Panc1 (cell line): ENCODE measurements around the gene ADTRP. TPM values are rescaled to one million over a fixed set of nuclear protein-coding genes. Genes with fewer than 3 reads are reported as not detected.

Source experiments
- ATAC-seq: fragments of 200-7000 bp; cut with Tn5 transposase; 2 replicates; pipeline ENCODE4 v1.9.1; 2020; ENCODE audit warnings: mild to moderate bottlenecking, moderate library complexity
- BruUV-seq: library from RNA; stranded (reverse); fragments of 400-500 nt; replicated peaks from 2 replicates; lab custom pipeline; 2021; lab: Mats Ljungman, UMichigan
- CTCF ChIA-PET: fragments of 300-600 bp; sonication (Branson Sonifier 250); formaldehyde crosslinking; loops from one replicate; lab custom pipeline; 2022; ENCODE audit warnings: antibody characterized with exemption; lab: Charles Lee
- POLR2A ChIA-PET: fragments of 300-600 bp; sonication (Branson Sonifier 250); formaldehyde crosslinking; loops from one replicate; lab custom pipeline; 2022; ENCODE audit warnings: antibody characterized with exemption; lab: Charles Lee
- DNase-seq: peaks from one replicate; pipeline ENCODE4 v3.0.0-alpha.2; 2010; ENCODE audit warnings: low read depth, low spot score
- H3K27ac ChIP-seq: 2 replicates; pipeline ENCODE4 v1.5.1; 2011; ENCODE audit warnings: mild to moderate bottlenecking, low read length, inconsistent platforms
- H3K27me3 ChIP-seq: fragments of 200-500 bp; sonication (Bioruptor generic); 2 replicates; pipeline ENCODE4 v1.6.0; 2014; ENCODE audit warnings: low read length, inconsistent platforms; ENCODE audit not compliant: control insufficient read depth, insufficient read depth
- H3K36me3 ChIP-seq: fragments of 200-500 bp; sonication (Bioruptor generic); 2 replicates; pipeline ENCODE4 v1.5.1; 2014; ENCODE audit warnings: inconsistent platforms, mild to moderate bottlenecking, low read length, moderate library complexity; ENCODE audit not compliant: control insufficient read depth, insufficient read depth
- H3K4me1 ChIP-seq: 2 replicates; pipeline ENCODE4 v1.5.1; 2011; ENCODE audit warnings: inconsistent platforms, mild to moderate bottlenecking, low read length, moderate library complexity; ENCODE audit not compliant: control insufficient read depth, insufficient read depth
- H3K4me3 ChIP-seq, 2 experiments: 2 replicates each; pipeline ENCODE4 v1.5.1; 2011 to 2012; ENCODE audit warnings: low read depth in 2 of 2, low read length in 2 of 2, mild to moderate bottlenecking in 2 of 2, inconsistent platforms in 1 of 2, moderate library complexity in 1 of 2
- H3K9me3 ChIP-seq: fragments of 200-500 bp; sonication (Bioruptor generic); 2 replicates; pipeline ENCODE4 v1.5.1; 2014; ENCODE audit warnings: low read depth, mild to moderate bottlenecking, inconsistent platforms, low read length, moderate library complexity; ENCODE audit not compliant: control insufficient read depth, insufficient read depth
- POLR2AphosphoS5 ChIP-seq: IDR thresholded peaks from 2 replicates; pipeline ENCODE4 v1.6.1; 2012; ENCODE audit warnings: mild to moderate bottlenecking, low read depth, low read length, moderate library complexity
- SIN3A ChIP-seq: IDR thresholded peaks from 2 replicates; pipeline ENCODE4 v1.6.1; 2012; ENCODE audit warnings: low read depth, mild to moderate bottlenecking, low read length, moderate library complexity, borderline replicate concordance; ENCODE audit not compliant: insufficient read depth
- TCF7L2 ChIP-seq: IDR thresholded peaks from 2 replicates; pipeline ENCODE4 v1.6.1; 2011; ENCODE audit warnings: mild to moderate bottlenecking, low read depth, low read length, inconsistent platforms
- in situ Hi-C: cut with HindIII; loops from 2 replicates; pipeline ENCODE4 v1.10.0; 2016; ENCODE audit warnings: low sequenced_read_pairs, low pct_unique_long_range_greater_than_20kb
- intact Hi-C: fragments of 100-400 bp; cut with micrococcal nuclease; formaldehyde crosslinking; loops from one replicate; pipeline ENCODE4 v1.10.0; 2022; ENCODE audit not compliant: unreplicated experiment
- total RNA-seq: library from RNA; stranded (reverse); gene quantifications from one replicate; pipeline ENCODE4 v1.2.1, GENCODE V29; 2021; ENCODE audit not compliant: unreplicated experiment
- TF ChIP-seq, protein P1 (sequence below), 2 experiments: IDR thresholded peaks; 2 replicates each; pipeline ENCODE4 v1.6.1; 2011 to 2012; ENCODE audit warnings: low read depth in 2 of 2, control low read depth in 1 of 2, low read length in 1 of 2, mild to moderate bottlenecking in 1 of 2, moderate library complexity in 1 of 2; ENCODE audit not compliant: insufficient read depth in 1 of 2
- TF ChIP-seq, protein P2 (sequence below): fragments of 450-650 bp; IDR thresholded peaks from 2 replicates; pipeline ENCODE4 v1.5.1; 2017; ENCODE audit warnings: mild to moderate bottlenecking

Gene ADTRP
- total RNA-seq, 1 experiment from 2014 or later, result not detected

GRCh38 chr6:11672669-11673068 lies 105.9 kb downstream of the ADTRP start:
- ChIA-PET CTCF (no interaction called here), POLR2A (no interaction called here)

DNA sequence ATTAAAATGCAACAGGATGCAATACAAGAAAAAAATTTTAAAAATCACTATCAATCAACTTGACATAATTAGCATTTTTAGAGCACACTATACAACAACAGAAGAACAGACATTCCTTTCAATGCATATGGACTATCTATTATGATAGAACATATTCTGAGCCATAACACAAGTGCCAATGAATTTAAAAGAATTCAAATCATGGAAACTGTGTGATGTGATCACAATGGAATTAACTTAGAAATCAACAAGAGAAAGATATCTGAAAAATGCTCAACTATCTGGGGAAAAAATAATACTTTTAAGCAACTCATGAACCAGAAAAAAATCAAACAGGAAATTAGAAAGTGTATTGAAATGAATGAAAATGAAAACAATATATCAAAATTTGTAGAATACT lies 106.3 kb downstream of the ADTRP start:
- TF ChIP-seq POLR2AphosphoS5 (no peak), SIN3A (no peak), TCF7L2 (no peak)
- TF ChIP-seq, protein P1, sequence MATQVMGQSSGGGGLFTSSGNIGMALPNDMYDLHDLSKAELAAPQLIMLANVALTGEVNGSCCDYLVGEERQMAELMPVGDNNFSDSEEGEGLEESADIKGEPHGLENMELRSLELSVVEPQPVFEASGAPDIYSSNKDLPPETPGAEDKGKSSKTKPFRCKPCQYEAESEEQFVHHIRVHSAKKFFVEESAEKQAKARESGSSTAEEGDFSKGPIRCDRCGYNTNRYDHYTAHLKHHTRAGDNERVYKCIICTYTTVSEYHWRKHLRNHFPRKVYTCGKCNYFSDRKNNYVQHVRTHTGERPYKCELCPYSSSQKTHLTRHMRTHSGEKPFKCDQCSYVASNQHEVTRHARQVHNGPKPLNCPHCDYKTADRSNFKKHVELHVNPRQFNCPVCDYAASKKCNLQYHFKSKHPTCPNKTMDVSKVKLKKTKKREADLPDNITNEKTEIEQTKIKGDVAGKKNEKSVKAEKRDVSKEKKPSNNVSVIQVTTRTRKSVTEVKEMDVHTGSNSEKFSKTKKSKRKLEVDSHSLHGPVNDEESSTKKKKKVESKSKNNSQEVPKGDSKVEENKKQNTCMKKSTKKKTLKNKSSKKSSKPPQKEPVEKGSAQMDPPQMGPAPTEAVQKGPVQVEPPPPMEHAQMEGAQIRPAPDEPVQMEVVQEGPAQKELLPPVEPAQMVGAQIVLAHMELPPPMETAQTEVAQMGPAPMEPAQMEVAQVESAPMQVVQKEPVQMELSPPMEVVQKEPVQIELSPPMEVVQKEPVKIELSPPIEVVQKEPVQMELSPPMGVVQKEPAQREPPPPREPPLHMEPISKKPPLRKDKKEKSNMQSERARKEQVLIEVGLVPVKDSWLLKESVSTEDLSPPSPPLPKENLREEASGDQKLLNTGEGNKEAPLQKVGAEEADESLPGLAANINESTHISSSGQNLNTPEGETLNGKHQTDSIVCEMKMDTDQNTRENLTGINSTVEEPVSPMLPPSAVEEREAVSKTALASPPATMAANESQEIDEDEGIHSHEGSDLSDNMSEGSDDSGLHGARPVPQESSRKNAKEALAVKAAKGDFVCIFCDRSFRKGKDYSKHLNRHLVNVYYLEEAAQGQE (IDR thresholded peaks at IDR 0.05; ENCODE audit: insufficient read depth in 1 of 2, low read depth in 2 of 2, low read length in 1 of 2), result no peak
- TF ChIP-seq, protein P2, sequence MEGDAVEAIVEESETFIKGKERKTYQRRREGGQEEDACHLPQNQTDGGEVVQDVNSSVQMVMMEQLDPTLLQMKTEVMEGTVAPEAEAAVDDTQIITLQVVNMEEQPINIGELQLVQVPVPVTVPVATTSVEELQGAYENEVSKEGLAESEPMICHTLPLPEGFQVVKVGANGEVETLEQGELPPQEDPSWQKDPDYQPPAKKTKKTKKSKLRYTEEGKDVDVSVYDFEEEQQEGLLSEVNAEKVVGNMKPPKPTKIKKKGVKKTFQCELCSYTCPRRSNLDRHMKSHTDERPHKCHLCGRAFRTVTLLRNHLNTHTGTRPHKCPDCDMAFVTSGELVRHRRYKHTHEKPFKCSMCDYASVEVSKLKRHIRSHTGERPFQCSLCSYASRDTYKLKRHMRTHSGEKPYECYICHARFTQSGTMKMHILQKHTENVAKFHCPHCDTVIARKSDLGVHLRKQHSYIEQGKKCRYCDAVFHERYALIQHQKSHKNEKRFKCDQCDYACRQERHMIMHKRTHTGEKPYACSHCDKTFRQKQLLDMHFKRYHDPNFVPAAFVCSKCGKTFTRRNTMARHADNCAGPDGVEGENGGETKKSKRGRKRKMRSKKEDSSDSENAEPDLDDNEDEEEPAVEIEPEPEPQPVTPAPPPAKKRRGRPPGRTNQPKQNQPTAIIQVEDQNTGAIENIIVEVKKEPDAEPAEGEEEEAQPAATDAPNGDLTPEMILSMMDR, result no peak
- no peaks in the 10 kb centered on the region for H3K4me1 ChIP-seq
- no peaks in the 10 kb centered on the region; the same call in 1 of the 2 replicates for H3K36me3 ChIP-seq
- no peak overlapping the region for H3K27ac ChIP-seq
- in situ Hi-C loops, result no loop called here
- ATAC-seq (no peak), DNase-seq (no peak)
- no TSS peak for BruUV-seq
- intact Hi-C loops, result no loop called here
- CTCF ChIA-PET, result no interaction called here
- H3K9me3 ChIP-seq, result no peaks in the 10 kb centered on the region
- POLR2A ChIA-PET, result no interaction called here
- H3K4me3 ChIP-seq, result no peak overlapping the region
- no peaks in the 10 kb centered on the region for H3K27me3 ChIP-seq

More at GRCh38 chr6:11672669-11673068, 105.9 kb downstream of the ADTRP start:
- H3K36me3 ChIP-seq, result no peaks in the 10 kb centered on the region; the same call in 1 of the 2 replicates
- H3K27ac ChIP-seq, result no peak overlapping the region
- no TSS peak for BruUV-seq
- DNase-seq (no peak), ATAC-seq (no peak)
- intact Hi-C loops, result no loop called here
- H3K4me1 ChIP-seq, result no peaks in the 10 kb centered on the region
- in situ Hi-C loops, result no loop called here
- no peaks in the 10 kb centered on the region for H3K9me3 ChIP-seq
- no peak overlapping the region for H3K4me3 ChIP-seq
- TF ChIP-seq, protein P1 (IDR thresholded peaks at IDR 0.05; ENCODE audit: insufficient read depth in 1 of 2, low read depth in 2 of 2, low read length in 1 of 2), result no peak
- TF ChIP-seq POLR2AphosphoS5, result no peak
- TF ChIP-seq TCF7L2, result no peak
- TF ChIP-seq, protein P2, result no peak
- no peak for TF ChIP-seq SIN3A
- no peaks in the 10 kb centered on the region for H3K27me3 ChIP-seq
